Activated B cell treated with CpG ODN at 0.5 μM for 24 hours (primary cell): Measurements from ENCODE around the gene ATG3. TPM values are rescaled to one million over a fixed set of nuclear protein-coding genes. Genes with fewer than 3 reads are reported as not detected.
"Not testable (repeated sequence)": the region's sequence is repeated elsewhere in the genome, so short reads cannot be mapped to it uniquely, and the experiment has no call there.

Experiments used
- ATAC-seq: fragments of 200-7000 bp; cut with Tn5 transposase; one replicate; pipeline ENCODE4 v1.10.0; 2021; ENCODE audit warnings: low read depth, mild to moderate bottlenecking, moderate library complexity
- CTCF ChIA-PET: fragments of 350-600 bp; sonication (Branson Sonifier 250); formaldehyde crosslinking; loops from one replicate; lab custom pipeline; 2021; ENCODE audit warnings: antibody characterized with exemption; lab: Charles Lee
- POLR2A ChIA-PET: fragments of 350-600 bp; sonication (Branson Sonifier 250); formaldehyde crosslinking; loops from one replicate; lab custom pipeline; 2021; ENCODE audit warnings: antibody characterized with exemption; lab: Charles Lee
- DNase-seq: peaks from one replicate; pipeline ENCODE4 v3.0.0; 2022
- H3K27ac Mint-ChIP-seq: one replicate; pipeline ENCODE4 v1.8.0; 2020; ENCODE audit warnings: mixed read lengths
- H3K27me3 Mint-ChIP-seq: one replicate; pipeline ENCODE4 v1.8.0; 2021; ENCODE audit warnings: mixed read lengths
- H3K36me3 Mint-ChIP-seq: one replicate; pipeline ENCODE4 v1.8.0; 2021; ENCODE audit warnings: low read depth, mixed read lengths
- H3K4me1 Mint-ChIP-seq: one replicate; pipeline ENCODE4 v1.8.0; 2021; ENCODE audit warnings: mixed read lengths
- H3K4me3 Mint-ChIP-seq: one replicate; pipeline ENCODE4 v1.8.0; 2020; ENCODE audit warnings: mild to moderate bottlenecking, mixed read lengths
- H3K9me3 Mint-ChIP-seq: one replicate; pipeline ENCODE4 v1.8.0; 2020; ENCODE audit warnings: mixed read lengths
- intact Hi-C: fragments of 100-400 bp; cut with micrococcal nuclease; formaldehyde crosslinking; loops from one replicate; pipeline ENCODE4 v1.15.1; 2024
- total RNA-seq: library from RNA; stranded (reverse); gene quantifications from 2 replicates; pipeline ENCODE4 v1.2.3, GENCODE V29; 2022
- TF ChIP-seq, protein P1 (sequence below): fragments of 200-600 bp; IDR thresholded peaks from one replicate; pipeline ENCODE4 v1.8.0; 2022; ENCODE audit warnings: antibody characterized with exemption, mild to moderate bottlenecking

Gene ATG3
- total RNA-seq, 1 donor from 2014 or later = 54.9 TPM

DNA sequence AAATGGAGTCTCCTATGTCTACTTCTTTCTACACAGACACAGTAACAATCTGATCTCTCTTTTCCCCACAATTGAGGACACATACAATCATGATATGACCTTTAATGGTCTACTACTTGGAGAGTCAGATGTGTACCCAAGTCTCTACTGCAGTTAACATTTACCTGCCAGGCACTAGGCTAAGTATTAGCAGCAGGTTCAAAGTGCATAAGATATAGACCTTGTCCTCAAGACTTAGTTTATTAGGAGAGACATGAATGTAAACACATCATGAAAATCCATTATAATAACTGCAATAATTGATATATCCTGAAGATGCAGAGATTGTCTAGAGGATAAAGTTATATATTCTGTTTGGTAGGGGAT, 3.2 kb upstream of the ATG3 start:
- Mint-ChIP-seq H3K4me3 (no peak overlapping the region), H3K27ac (no peak overlapping the region), H3K9me3 (no peaks in the 10 kb centered on the region), H3K4me1 (peaks cover 35% of the 10 kb centered on the region), H3K27me3 (no peaks in the 10 kb centered on the region), H3K36me3 (peaks cover 62% of the 10 kb centered on the region)
- DNase-seq (no peak), ATAC-seq (no peak)
- POLR2A ChIA-PET = interaction anchor here (0.7 kb wide), 1 partner anchor 453 kb away, joined by 3 read pairs; no protein-coding TSS in a partner anchor
- TF ChIP-seq, protein P1, sequence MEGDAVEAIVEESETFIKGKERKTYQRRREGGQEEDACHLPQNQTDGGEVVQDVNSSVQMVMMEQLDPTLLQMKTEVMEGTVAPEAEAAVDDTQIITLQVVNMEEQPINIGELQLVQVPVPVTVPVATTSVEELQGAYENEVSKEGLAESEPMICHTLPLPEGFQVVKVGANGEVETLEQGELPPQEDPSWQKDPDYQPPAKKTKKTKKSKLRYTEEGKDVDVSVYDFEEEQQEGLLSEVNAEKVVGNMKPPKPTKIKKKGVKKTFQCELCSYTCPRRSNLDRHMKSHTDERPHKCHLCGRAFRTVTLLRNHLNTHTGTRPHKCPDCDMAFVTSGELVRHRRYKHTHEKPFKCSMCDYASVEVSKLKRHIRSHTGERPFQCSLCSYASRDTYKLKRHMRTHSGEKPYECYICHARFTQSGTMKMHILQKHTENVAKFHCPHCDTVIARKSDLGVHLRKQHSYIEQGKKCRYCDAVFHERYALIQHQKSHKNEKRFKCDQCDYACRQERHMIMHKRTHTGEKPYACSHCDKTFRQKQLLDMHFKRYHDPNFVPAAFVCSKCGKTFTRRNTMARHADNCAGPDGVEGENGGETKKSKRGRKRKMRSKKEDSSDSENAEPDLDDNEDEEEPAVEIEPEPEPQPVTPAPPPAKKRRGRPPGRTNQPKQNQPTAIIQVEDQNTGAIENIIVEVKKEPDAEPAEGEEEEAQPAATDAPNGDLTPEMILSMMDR = no peak
- intact Hi-C loops = loop anchor here (5.0 to 10.0 kb wide), 4 partner anchors 290 to 1647 kb away; partner anchors contain the start of genes ATP6V1A, NAA50 and SIDT1
- CTCF ChIA-PET = no interaction called here

DNA sequence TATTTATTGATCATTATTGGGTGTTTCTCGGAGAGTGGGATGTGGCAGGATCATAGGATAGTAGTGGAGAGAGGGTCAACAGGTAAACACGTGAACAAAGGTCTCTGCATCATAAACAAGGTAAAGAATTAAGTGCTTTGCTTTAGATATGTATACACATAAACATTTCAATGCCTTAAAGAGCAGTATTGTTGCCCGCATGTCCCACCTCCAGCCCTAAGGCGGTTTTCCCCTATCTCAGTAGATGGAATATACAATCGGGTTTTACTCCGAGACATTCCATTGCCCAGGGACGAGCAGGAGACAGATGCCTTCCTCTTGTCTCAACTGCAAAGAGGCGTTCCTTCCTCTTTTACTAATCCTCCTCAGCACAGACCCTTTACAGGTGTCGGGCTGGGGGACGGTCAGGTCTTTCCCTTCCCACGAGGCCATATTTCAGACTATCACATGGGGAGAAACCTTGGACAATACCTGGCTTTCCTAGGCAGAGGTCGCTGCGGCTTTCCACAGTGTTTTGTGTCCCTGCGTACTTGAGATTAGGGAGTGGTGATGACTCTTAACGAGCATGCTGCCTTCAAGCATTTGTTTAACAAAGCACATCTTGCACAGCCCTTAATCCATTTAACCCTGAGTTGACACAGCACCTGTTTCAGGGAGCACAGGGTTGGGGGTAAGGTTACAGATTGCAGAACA, 2.6 kb upstream of the ATG3 start:
- H3K9me3 Mint-ChIP-seq, ATAC-seq, CTCF ChIA-PET, POLR2A ChIA-PET, H3K27ac Mint-ChIP-seq, H3K27me3 Mint-ChIP-seq, H3K4me3 Mint-ChIP-seq, DNase-seq: not testable (repeated sequence)
- H3K36me3 Mint-ChIP-seq = peaks cover 58% of the 10 kb centered on the region
- intact Hi-C loops = loop anchor here (5.0 to 10.0 kb wide), 4 partner anchors 290 to 1648 kb away; partner anchors contain the start of genes ATP6V1A, NAA50 and SIDT1
- H3K4me1 Mint-ChIP-seq = peaks cover 40% of the 10 kb centered on the region

DNA sequence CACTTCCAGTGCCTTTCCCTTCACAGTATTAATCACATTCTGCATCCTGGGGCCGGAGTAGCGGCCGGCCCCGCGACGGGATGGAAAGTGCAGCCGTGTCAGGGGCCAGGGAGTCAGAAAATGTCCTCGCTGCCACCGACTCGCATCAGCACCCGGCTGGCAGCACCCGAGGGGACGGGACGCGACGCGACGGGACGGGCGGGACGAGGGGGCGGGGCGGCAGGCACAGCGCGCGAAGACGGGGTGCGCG, 353 bp downstream of the ATG3 start:
- ChIA-PET POLR2A (interaction anchor here (0.7 to 2.4 kb wide), 15 partner anchors 10 to 459 kb away, joined by 3 to 17 read pairs (median 5); partner anchors contain the start of genes BTLA, CD200 and SLC9C1), CTCF (interaction anchor here (1.8 kb wide), 1 partner anchor 268 kb away, joined by 6 read pairs; the partner anchor contains the start of gene SLC9C1)
- peaks cover 54% of the 10 kb centered on the region for H3K36me3 Mint-ChIP-seq
- TF ChIP-seq, protein P1 = no peak
- peaks cover 52% of the 10 kb centered on the region for H3K4me1 Mint-ChIP-seq
- intact Hi-C loops = loop anchor here (1.0 to 10.0 kb wide), 7 partner anchors 8 to 1651 kb away; partner anchors contain the start of genes ATP6V1A, NAA50 and SIDT1
- peak overlapping the region; percentile 99 for H3K4me3 Mint-ChIP-seq
- ATAC-seq (peak; percentile 46), DNase-seq (no peak)
- H3K27me3 Mint-ChIP-seq = no peaks in the 10 kb centered on the region
- H3K9me3 Mint-ChIP-seq = no peaks in the 10 kb centered on the region
- peak overlapping the region; percentile 99 for H3K27ac Mint-ChIP-seq

DNA sequence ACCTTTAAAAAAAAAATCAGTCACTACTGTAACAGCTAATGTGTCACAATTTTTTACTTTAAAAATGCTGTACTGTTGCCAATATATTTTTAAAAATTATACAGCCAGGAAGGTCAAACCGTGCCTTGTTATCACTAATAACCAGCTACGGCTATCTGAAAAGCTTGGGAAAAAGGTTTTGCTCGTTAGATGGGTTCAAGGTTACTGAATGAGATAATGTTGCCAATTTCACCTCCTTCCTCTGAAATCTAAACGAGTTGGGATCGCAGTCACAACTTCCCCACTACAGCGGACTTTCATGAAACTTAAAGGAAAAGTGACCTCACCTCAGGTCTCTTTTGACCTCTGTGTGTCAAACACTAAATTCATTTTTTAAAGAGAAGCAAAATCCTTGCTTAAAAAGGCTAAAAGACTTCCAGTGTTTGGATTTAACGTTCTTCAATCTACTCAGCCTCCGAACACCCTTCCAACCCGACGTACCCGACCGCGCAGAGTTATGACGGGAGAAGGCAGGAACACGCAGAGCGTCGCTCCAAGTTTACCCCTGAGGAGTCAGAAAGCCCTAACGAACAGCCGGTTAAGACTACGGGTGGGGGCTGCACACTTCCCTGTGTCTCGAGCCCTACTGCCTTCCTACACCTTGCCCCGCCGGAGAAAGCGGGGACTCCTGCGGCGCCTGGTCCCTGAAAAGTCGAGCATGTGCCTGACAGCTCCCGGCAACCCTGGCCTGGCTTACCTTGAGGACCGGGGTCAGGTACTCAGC, 860 bp downstream of the ATG3 start:
- peak overlapping the region; percentile 99 for H3K4me3 Mint-ChIP-seq
- H3K27ac Mint-ChIP-seq = peak overlapping the region; percentile 99
- no peak for DNase-seq
- peaks cover 54% of the 10 kb centered on the region for H3K4me1 Mint-ChIP-seq
- H3K36me3 Mint-ChIP-seq = peaks cover 50% of the 10 kb centered on the region
- TF ChIP-seq, protein P1 = no peak
- no peaks in the 10 kb centered on the region for H3K27me3 Mint-ChIP-seq
- CTCF ChIA-PET = interaction anchor here (1.1 to 1.8 kb wide), 2 partner anchors 267 to 424 kb away, joined by 4 to 6 read pairs; partner anchors contain the start of gene SLC9C1
- intact Hi-C loops = loop anchor here (1.0 to 10.0 kb wide), 7 partner anchors 8 to 1651 kb away; partner anchors contain the start of genes ATP6V1A, NAA50 and SIDT1
- POLR2A ChIA-PET = interaction anchor here (0.6 to 2.4 kb wide), 14 partner anchors 10 to 459 kb away, joined by 3 to 17 read pairs (median 5); partner anchors contain the start of genes BTLA and CD200
- no peaks in the 10 kb centered on the region for H3K9me3 Mint-ChIP-seq
- peak; percentile 9 for ATAC-seq

DNA sequence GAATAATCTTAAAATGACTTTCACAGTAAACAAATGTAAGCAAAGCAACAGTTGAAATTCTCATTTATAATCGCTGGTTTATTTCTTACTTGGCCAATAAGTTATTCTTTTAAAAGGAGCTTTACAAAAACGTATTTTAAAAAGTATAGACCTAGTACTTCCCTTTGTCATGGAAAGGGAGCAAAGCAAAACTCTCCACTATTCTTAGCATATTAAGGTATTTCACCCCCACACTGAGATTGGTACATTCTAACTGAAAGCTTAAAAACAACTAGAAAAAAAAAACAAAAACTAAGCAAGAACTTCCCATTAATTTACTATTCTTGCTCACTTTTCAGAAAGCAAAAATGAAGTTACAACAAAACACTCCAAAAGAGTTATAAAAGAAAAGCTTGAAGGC, 1.5 kb downstream of the ATG3 start:
- intact Hi-C loops = loop anchor here (5.0 to 10.0 kb wide), 4 partner anchors 294 to 1652 kb away; partner anchors contain the start of genes ATP6V1A, NAA50 and SIDT1
- peak overlapping the region; percentile 99 for H3K4me3 Mint-ChIP-seq
- no peak for DNase-seq
- TF ChIP-seq, protein P1 = no peak
- H3K36me3 Mint-ChIP-seq = peaks cover 50% of the 10 kb centered on the region
- CTCF ChIA-PET = interaction anchor here (1.1 kb wide), 1 partner anchor 423 kb away, joined by 4 read pairs; no protein-coding TSS in a partner anchor
- H3K27ac Mint-ChIP-seq = no peak overlapping the region
- no peaks in the 10 kb centered on the region for H3K9me3 Mint-ChIP-seq
- ATAC-seq = no peak
- POLR2A ChIA-PET = interaction anchor here (0.7 to 2.4 kb wide), 3 partner anchors 15 to 454 kb away, joined by 3 to 13 read pairs (median 9); partner anchors contain the start of gene CD200
- H3K4me1 Mint-ChIP-seq = peaks cover 60% of the 10 kb centered on the region
- H3K27me3 Mint-ChIP-seq = no peaks in the 10 kb centered on the region
